DND-41 (cell line): Measurements from ENCODE around the gene TXNDC15.
A peak's percentile ranks its signal among the peaks of the same experiment; 100 is the strongest.

Experiments used
- ATAC-seq: fragments of 200-7000 bp; cut with Tn5 transposase; 3 replicates; pipeline ENCODE4 v1.9.1; 2021; ENCODE audit warnings: low read depth; ENCODE audit not compliant: insufficient read depth
- DNase-seq: peaks from one replicate; pipeline ENCODE4 v3.0.0-alpha.2; 2020
- H2AFZ ChIP-seq: 2 replicates; pipeline ENCODE4 v1.6.0; 2012; ENCODE audit warnings: low read depth, low read length
- H3K27ac ChIP-seq: 2 replicates; pipeline ENCODE4 v1.5.1; 2012; ENCODE audit warnings: low read length, inconsistent platforms
- H3K27me3 ChIP-seq: fragments of 200-600 bp; sonication (generic); 2 replicates; pipeline ENCODE4 v1.6.0; 2012; ENCODE audit warnings: low read length, mild to moderate bottlenecking, inconsistent platforms; ENCODE audit not compliant: insufficient read depth, poor library complexity
- H3K36me3 ChIP-seq: 2 replicates; pipeline ENCODE4 v1.5.1; 2012; ENCODE audit warnings: low read length, inconsistent platforms; ENCODE audit not compliant: insufficient read depth
- H3K4me1 ChIP-seq: 2 replicates; pipeline ENCODE4 v1.5.1; 2012; ENCODE audit warnings: mild to moderate bottlenecking, low read length; ENCODE audit not compliant: insufficient read depth
- H3K4me2 ChIP-seq: 2 replicates; pipeline ENCODE4 v1.6.0; 2012; ENCODE audit warnings: mild to moderate bottlenecking, moderate library complexity, low read length, inconsistent platforms; ENCODE audit not compliant: insufficient read depth
- H3K4me3 ChIP-seq, 2 experiments: fragments of 200-600 bp in 1 of 2; shearing (Covaris generic) in 1 of 2; 2 replicates each; pipeline ENCODE4 v1.5.1; 2012 to 2016; ENCODE audit warnings: inconsistent platforms in 2 of 2, low read length in 2 of 2, mild to moderate bottlenecking in 2 of 2, low read depth in 1 of 2, moderate library complexity in 1 of 2
- H3K79me2 ChIP-seq: 2 replicates; pipeline ENCODE4 v1.6.0; 2012; ENCODE audit warnings: low read length, inconsistent platforms; ENCODE audit not compliant: insufficient read depth
- H3K9ac ChIP-seq: 2 replicates; pipeline ENCODE4 v1.6.0; 2012; ENCODE audit warnings: low read depth, mild to moderate bottlenecking, inconsistent platforms, low read length, moderate library complexity
- H3K9me3 ChIP-seq: 2 replicates; pipeline ENCODE4 v1.5.1; 2012; ENCODE audit warnings: low read length, moderate library complexity, mild to moderate bottlenecking, inconsistent platforms; ENCODE audit not compliant: insufficient read depth, severe bottlenecking
- H4K20me1 ChIP-seq: 2 replicates; pipeline ENCODE4 v1.6.0; 2012; ENCODE audit warnings: low read length; ENCODE audit not compliant: insufficient read depth
- EZH2 ChIP-seq: IDR thresholded peaks from 3 replicates; pipeline ENCODE4 v1.6.1; 2012; ENCODE audit warnings: borderline replicate concordance, low read depth, mild to moderate bottlenecking, moderate library complexity, low read length, inconsistent platforms; ENCODE audit not compliant: severe bottlenecking
- TF ChIP-seq, protein P1 (sequence below): IDR thresholded peaks from 2 replicates; pipeline ENCODE4 v1.5.1; 2012; ENCODE audit warnings: borderline replicate concordance, low read length, moderate library complexity, mild to moderate bottlenecking; ENCODE audit not compliant: poor library complexity, severe bottlenecking; ENCODE audit errors: extremely low read depth

TXNDC15 gene, protein sequence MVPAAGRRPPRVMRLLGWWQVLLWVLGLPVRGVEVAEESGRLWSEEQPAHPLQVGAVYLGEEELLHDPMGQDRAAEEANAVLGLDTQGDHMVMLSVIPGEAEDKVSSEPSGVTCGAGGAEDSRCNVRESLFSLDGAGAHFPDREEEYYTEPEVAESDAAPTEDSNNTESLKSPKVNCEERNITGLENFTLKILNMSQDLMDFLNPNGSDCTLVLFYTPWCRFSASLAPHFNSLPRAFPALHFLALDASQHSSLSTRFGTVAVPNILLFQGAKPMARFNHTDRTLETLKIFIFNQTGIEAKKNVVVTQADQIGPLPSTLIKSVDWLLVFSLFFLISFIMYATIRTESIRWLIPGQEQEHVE

DNA sequence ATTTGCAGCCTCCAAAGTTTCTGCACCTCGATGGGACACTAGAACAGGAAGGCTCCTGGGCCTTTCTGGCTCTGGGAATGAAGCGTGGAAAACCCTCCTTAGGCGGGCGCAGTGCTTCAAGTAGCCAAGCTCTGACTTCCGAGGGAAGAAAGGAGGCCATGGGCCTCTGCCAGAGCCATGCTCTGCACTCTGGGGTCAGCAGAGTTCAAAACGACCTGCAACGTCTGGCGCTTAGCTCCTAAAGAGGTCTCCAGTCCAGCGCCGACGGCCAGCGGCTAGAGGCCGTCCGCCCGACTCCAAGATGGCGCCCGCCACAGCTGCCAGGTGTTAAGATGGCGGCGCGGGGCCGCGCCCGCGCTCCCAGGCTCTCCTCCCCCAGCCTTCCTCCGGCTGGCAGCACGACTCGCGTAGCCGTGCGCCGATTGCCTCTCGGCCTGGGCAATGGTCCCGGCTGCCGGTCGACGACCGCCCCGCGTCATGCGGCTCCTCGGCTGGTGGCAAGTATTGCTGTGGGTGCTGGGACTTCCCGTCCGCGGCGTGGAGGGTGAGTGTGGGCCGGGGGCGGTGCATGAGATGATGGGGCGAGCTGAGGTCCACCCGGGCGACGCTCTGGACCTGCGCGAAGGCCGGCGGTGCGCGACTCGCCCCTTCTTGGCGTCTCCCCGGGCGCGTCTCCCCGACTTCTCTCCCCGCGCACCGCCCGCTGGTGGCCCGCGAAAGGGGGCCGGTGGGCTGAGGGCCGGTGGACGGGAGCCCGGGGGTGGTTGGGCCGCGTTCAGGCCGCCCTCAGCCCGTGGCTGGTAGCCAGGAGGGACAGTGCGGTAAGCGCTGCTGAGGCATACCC is at the start of gene TXNDC15:
TXNDC15 (plus strand) TSS at position 385 of the 844 bp plus-strand sequence; CDS start at position 442, 57 bp downstream.
- no peak for TF ChIP-seq EZH2
- TF ChIP-seq, protein P1, sequence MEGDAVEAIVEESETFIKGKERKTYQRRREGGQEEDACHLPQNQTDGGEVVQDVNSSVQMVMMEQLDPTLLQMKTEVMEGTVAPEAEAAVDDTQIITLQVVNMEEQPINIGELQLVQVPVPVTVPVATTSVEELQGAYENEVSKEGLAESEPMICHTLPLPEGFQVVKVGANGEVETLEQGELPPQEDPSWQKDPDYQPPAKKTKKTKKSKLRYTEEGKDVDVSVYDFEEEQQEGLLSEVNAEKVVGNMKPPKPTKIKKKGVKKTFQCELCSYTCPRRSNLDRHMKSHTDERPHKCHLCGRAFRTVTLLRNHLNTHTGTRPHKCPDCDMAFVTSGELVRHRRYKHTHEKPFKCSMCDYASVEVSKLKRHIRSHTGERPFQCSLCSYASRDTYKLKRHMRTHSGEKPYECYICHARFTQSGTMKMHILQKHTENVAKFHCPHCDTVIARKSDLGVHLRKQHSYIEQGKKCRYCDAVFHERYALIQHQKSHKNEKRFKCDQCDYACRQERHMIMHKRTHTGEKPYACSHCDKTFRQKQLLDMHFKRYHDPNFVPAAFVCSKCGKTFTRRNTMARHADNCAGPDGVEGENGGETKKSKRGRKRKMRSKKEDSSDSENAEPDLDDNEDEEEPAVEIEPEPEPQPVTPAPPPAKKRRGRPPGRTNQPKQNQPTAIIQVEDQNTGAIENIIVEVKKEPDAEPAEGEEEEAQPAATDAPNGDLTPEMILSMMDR: no peak
- peak within 1 kb of the TSS; percentile 81 for H3K4me2 ChIP-seq
- peaks cover 41% of the 10 kb centered on the region for H3K4me1 ChIP-seq
- peaks cover 16% of the 10 kb centered on the region for H3K36me3 ChIP-seq
- no peaks in the 10 kb centered on the region for H3K27me3 ChIP-seq
- peak within 1 kb of the TSS; percentile 100 for H2AFZ ChIP-seq
- no peaks in the 10 kb centered on the region for H4K20me1 ChIP-seq
- ATAC-seq (peak; percentile 90), DNase-seq (peak; percentile 84)
- H3K27ac ChIP-seq: peak within 1 kb of the TSS; percentile 99
- no peaks in the 10 kb centered on the region for H3K9me3 ChIP-seq
- H3K9ac ChIP-seq: peak within 1 kb of the TSS; percentile 97
- H3K79me2 ChIP-seq: peaks cover 50% of the 10 kb centered on the region
- peak within 1 kb of the TSS; percentile 63 to 77 for H3K4me3 ChIP-seq

DNA sequence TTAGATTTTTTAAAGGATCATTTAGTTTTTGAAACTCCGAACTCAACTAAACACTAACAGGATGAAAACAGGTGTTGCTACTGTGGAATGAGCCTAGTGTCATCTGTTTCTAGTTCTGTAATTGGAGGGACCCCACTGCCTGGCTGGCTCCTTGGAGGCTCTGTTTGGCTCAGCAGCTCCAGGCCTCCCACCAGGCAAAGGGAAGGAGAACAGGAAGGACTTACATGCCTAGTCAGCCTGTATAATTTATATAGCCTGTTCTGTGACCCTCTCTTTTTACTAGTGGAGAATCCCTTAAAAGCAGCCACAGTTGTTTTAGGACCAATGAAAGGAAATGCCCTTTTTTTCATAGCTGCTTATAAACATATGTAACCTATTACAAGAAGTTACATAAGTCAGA is 49.5 kb upstream of the TXNDC15 start:
- ATAC-seq (no peak), DNase-seq (no peak)
- no peaks in the 10 kb centered on the region for H3K9me3 ChIP-seq
- no peaks in the 10 kb centered on the region for H4K20me1 ChIP-seq
- H3K36me3 ChIP-seq: peaks cover 96% of the 10 kb centered on the region
- H3K27ac ChIP-seq: no peak overlapping the region
- no peak overlapping the region for H3K4me3 ChIP-seq
- no peaks in the 10 kb centered on the region for H3K27me3 ChIP-seq
- H3K9ac ChIP-seq: no peak overlapping the region
- no peaks in the 10 kb centered on the region for H3K79me2 ChIP-seq
- no peak overlapping the region for H2AFZ ChIP-seq
- H3K4me2 ChIP-seq: no peak overlapping the region
- TF ChIP-seq, protein P1: no peak
- no peak for TF ChIP-seq EZH2
- no peaks in the 10 kb centered on the region for H3K4me1 ChIP-seq

DNA sequence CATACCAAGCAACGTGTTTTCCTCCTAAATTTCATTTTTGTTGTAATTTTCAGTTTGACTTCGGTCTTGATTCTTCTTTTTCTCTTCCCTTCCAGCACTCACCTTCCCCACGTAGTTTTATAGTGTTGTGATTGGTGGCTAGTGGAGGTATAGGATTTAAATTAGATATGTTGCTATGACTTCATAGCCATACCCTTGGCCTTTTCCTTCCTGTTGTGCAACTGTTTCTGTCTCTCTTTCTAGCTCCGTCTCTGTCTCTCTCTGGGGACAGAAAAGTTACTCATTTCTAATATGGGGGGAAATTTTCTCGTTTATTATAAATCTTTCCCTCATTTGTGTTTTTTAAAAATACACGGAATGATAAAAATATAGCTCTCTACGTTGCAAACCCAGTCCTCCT is 49.0 kb upstream of the TXNDC15 start:
- TF ChIP-seq, protein P1: no peak
- TF ChIP-seq EZH2: no peak
- H3K36me3 ChIP-seq: peaks cover 91% of the 10 kb centered on the region
- H4K20me1 ChIP-seq: no peaks in the 10 kb centered on the region
- ATAC-seq (no peak), DNase-seq (no peak)
- no peak overlapping the region for H3K27ac ChIP-seq
- H3K9ac ChIP-seq: no peak overlapping the region
- no peaks in the 10 kb centered on the region for H3K79me2 ChIP-seq
- no peak overlapping the region for H3K4me3 ChIP-seq
- no peaks in the 10 kb centered on the region for H3K9me3 ChIP-seq
- no peak overlapping the region for H3K4me2 ChIP-seq
- H3K27me3 ChIP-seq: no peaks in the 10 kb centered on the region
- H2AFZ ChIP-seq: no peak overlapping the region
- no peaks in the 10 kb centered on the region for H3K4me1 ChIP-seq
